ENCODE measurements around the gene MEOX2.

GRCh38 chr7:15703732-15704131, 17.2 kb upstream of the MEOX2 start:
- TF ChIP-seq CTCF (IDR thresholded peaks at IDR 0.05) (no peak), POLR2A (IDR thresholded peaks at IDR 0.05) (no peak)
